K562 treated with DMSO at 1 percent for 48 hours (cell line): Measurements from ENCODE around the gene BRMS1L. TPM values are rescaled to one million over a fixed set of nuclear protein-coding genes. Genes with fewer than 3 reads are reported as not detected.

Source experiments
- total RNA-seq: library from RNA; unstranded; fragments of 300-600 nt; gene quantifications from 2 replicates; pipeline ENCODE4 v1.2.3, GENCODE V29; 2022; ENCODE audit warnings: low replicate concordance; ENCODE audit errors: extremely low read depth

BRMS1L gene, protein sequence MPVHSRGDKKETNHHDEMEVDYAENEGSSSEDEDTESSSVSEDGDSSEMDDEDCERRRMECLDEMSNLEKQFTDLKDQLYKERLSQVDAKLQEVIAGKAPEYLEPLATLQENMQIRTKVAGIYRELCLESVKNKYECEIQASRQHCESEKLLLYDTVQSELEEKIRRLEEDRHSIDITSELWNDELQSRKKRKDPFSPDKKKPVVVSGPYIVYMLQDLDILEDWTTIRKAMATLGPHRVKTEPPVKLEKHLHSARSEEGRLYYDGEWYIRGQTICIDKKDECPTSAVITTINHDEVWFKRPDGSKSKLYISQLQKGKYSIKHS
- not detected in 2 replicates for total RNA-seq

GRCh38 chr14:35826218-35826951 is at the start of gene BRMS1L:
TSS of gene BRMS1L (plus strand) at chr14:35826338. CDS start at chr14:35826517, 179 bp downstream.

DNA sequence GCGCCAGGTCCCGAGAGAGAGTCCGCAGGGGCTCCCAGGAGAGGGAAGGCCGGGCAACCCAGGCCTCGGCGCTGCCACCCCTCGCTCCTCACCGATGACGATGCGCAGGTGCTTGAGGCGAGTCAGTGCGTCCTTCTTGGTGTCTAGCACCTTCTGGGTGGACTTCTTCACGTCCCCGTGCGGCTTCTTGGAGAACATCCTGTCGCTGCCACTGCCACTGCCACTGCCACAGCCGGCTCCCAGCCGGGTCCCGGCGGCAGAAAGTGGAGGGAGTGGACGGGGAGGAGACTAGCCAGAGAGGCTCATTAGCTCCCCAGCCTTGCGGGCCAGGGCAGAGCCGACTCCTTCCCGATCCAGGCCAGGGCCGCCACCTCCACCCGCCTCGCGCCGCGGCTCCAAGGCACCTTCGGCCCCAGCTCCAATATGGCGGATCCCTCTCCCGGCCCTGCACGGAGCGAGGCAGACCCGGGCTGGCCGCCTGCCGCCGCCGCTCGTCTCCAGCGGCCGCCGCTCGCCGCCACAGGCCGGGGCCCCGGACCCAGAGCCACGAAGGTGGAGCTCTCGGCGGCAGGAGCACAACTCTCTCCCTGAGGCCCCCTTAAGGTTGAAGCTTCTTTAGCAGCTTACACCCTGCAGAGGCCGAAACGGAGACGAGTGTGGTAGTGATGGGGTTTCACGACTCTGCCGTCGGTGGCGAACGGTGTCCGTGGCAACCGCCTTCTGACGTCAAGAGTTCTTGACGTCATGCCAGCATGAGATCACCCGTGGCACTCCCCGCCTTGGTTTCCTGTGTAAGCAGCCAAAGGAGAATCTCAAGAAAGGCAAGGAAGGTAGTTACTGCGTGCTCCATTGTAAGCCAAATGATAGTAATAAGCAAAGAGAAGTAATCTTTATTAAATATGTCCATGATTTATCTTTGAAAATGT is 17.2 kb upstream of the BRMS1L start, which contains the start of gene RALGAPA1:
RALGAPA1 (minus strand) TSS at position 658 of the 926 bp plus-strand sequence; CDS start at position 198, 460 bp downstream.

Other genes starting within 250 kb of the BRMS1L start
- gene RALGAPA1, start 17.0 kb upstream of the BRMS1L start, total RNA-seq = not detected in 2 replicates